H1 (cell line): ENCODE results near the gene ASTN2. TPM values are rescaled to one million over a fixed set of nuclear protein-coding genes. Genes with fewer than 3 reads are reported as not detected.

Source experiments
- CTCF ChIA-PET: fragments of 300-600 bp; sonication (Branson Sonifier 250); formaldehyde crosslinking; loops from one replicate; lab custom pipeline; 2021; ENCODE audit not compliant: partially characterized antibody; lab: Charles Lee
- POLR2A ChIA-PET: fragments of 300-600 bp; sonication (Branson Sonifier 250); formaldehyde crosslinking; loops from one replicate; lab custom pipeline; 2021; ENCODE audit warnings: inconsistent platforms; ENCODE audit not compliant: partially characterized antibody; lab: Charles Lee
- DNase-seq, 2 experiments: peaks; one replicate each; pipeline versions ENCODE4 v3.0.0 to v3.0.0-alpha.2; 2010 to 2022; ENCODE audit warnings: low spot score in 2 of 2, low read depth in 1 of 2, mixed read lengths in 1 of 2
- FAIRE-seq: peaks from 2 replicates; lab custom pipeline; 2011; peaks lifted over from hg19 to GRCh38; lab: Jason Lieb, UNC
- H2AFZ ChIP-seq: 2 replicates; pipeline ENCODE4 v1.8.1; 2012; ENCODE audit warnings: low read length, inconsistent platforms
- H2AK5ac ChIP-seq: 2 replicates; pipeline ENCODE4 v1.6.1; 2013; ENCODE audit warnings: low read depth, low read length
- H2BK120ac ChIP-seq: replicated peaks from 2 replicates; pipeline ENCODE3; 2013; ENCODE audit warnings: low read depth, low read length, inconsistent platforms
- H2BK12ac ChIP-seq: 2 replicates; pipeline ENCODE4 v1.6.1; 2013; ENCODE audit warnings: low read depth, low read length
- H2BK15ac ChIP-seq: 2 replicates; pipeline ENCODE4 v1.6.1; 2013; ENCODE audit warnings: low read length
- H2BK20ac ChIP-seq: 2 replicates; pipeline ENCODE4 v1.6.1; 2013; ENCODE audit warnings: low read length
- H2BK5ac ChIP-seq: 2 replicates; pipeline ENCODE4 v1.6.1; 2013; ENCODE audit warnings: low read depth, low read length
- H3K14ac ChIP-seq: 2 replicates; pipeline ENCODE4 v1.6.1; 2013; ENCODE audit warnings: inconsistent platforms; ENCODE audit not compliant: insufficient read length
- H3K18ac ChIP-seq: 2 replicates; pipeline ENCODE4 v1.6.1; 2013; ENCODE audit warnings: low read length; ENCODE audit errors: extremely low read depth
- H3K23ac ChIP-seq: 2 replicates; pipeline ENCODE4 v1.6.1; 2013; ENCODE audit warnings: inconsistent platforms; ENCODE audit not compliant: insufficient read length
- H3K23me2 ChIP-seq: 2 replicates; pipeline ENCODE4 v1.6.1; 2013; ENCODE audit warnings: low read depth, low read length
- H3K27ac ChIP-seq: 2 replicates; pipeline ENCODE4 v1.6.1; 2011; ENCODE audit warnings: low read depth, low read length, inconsistent platforms
- H3K27me3 ChIP-seq, 4 experiments: replicated peaks in 1 of 4; 1 replicate in 1 of 4; 2 replicates in 3 of 4; pipeline versions ENCODE4 v1.6.1 to v1.8.1; 2011 to 2013; ENCODE audit warnings: low read length in 3 of 4, mild to moderate bottlenecking in 3 of 4, inconsistent platforms in 2 of 4, mixed read lengths in 2 of 4, moderate library complexity in 1 of 4; ENCODE audit not compliant: control insufficient read depth in 3 of 4, insufficient read depth in 3 of 4; ENCODE audit errors: extremely low read depth in 1 of 4
- H3K36me3 ChIP-seq, 4 experiments: 2 replicates each; pipeline versions ENCODE4 v1.6.1 to v1.8.1; 2011 to 2013; ENCODE audit warnings: mild to moderate bottlenecking in 4 of 4, low read length in 3 of 4, moderate library complexity in 2 of 4, control low read depth in 1 of 4, inconsistent platforms in 1 of 4; ENCODE audit not compliant: insufficient read depth in 4 of 4, control insufficient read depth in 2 of 4
- H3K4ac ChIP-seq: replicated peaks from 2 replicates; pipeline ENCODE3; 2013; ENCODE audit warnings: low read length, low read depth, mixed read lengths, inconsistent platforms; ENCODE audit not compliant: insufficient read length
- H3K4me1 ChIP-seq, 4 experiments: replicated peaks in 1 of 4; 1 replicate in 1 of 4; 2 replicates in 3 of 4; pipeline versions ENCODE4 v1.6.1 to v1.8.1; 2011 to 2013; ENCODE audit warnings: low read length in 3 of 4, inconsistent platforms in 2 of 4, mixed read lengths in 1 of 4; ENCODE audit not compliant: insufficient read depth in 4 of 4, control insufficient read depth in 3 of 4
- H3K4me2 ChIP-seq, 2 experiments: 2 replicates each; pipeline versions ENCODE4 v1.6.1 to v1.8.1; 2011 to 2013; ENCODE audit warnings: low read depth in 2 of 2, low read length in 2 of 2, control low read depth in 1 of 2, inconsistent platforms in 1 of 2, mild to moderate bottlenecking in 1 of 2; ENCODE audit not compliant: insufficient read depth in 1 of 2
- H3K4me3 ChIP-seq, 4 experiments: fragments of 200-600, 300-600 bp in 1 of 4; sonication (generic), shearing (Covaris generic), sonication (Bioruptor Twin) in 1 of 4; 2 replicates each; pipeline versions ENCODE4 v1.5.1 to v1.8.1; 2011 to 2016; ENCODE audit warnings: low read length in 4 of 4, low read depth in 3 of 4, control low read depth in 2 of 4, inconsistent platforms in 2 of 4, mild to moderate bottlenecking in 2 of 4, mixed read lengths in 1 of 4, moderate library complexity in 1 of 4; ENCODE audit not compliant: insufficient read depth in 2 of 4; ENCODE audit errors: extremely low read depth in 1 of 4
- H3K56ac ChIP-seq: replicated peaks from 2 replicates; pipeline ENCODE3; 2013; ENCODE audit warnings: low read depth, mild to moderate bottlenecking, mixed read lengths, low read length, inconsistent platforms; ENCODE audit not compliant: insufficient read length
- H3K79me1 ChIP-seq: 2 replicates; pipeline ENCODE4 v1.6.1; 2013; ENCODE audit warnings: low read depth, low read length, control low read depth
- H3K79me2 ChIP-seq, 2 experiments: 2 replicates each; pipeline versions ENCODE4 v1.6.1 to v1.8.1; 2012 to 2013; ENCODE audit warnings: low read length in 2 of 2, mild to moderate bottlenecking in 2 of 2, inconsistent platforms in 1 of 2; ENCODE audit not compliant: insufficient read depth in 2 of 2, control insufficient read depth in 1 of 2
- H3K9ac ChIP-seq, 4 experiments: replicated peaks in 1 of 4; 1 replicate in 1 of 4; 2 replicates in 3 of 4; pipeline versions ENCODE4 v1.6.1 to v1.8.1; 2011 to 2013; ENCODE audit warnings: low read depth in 3 of 4, low read length in 3 of 4, control low read depth in 2 of 4, mild to moderate bottlenecking in 2 of 4, moderate library complexity in 2 of 4, inconsistent platforms in 1 of 4; ENCODE audit errors: extremely low read depth in 1 of 4
- H3K9me3 ChIP-seq, 2 experiments: 2 replicates each; pipeline versions ENCODE4 v1.6.1 to v1.8.1; 2012 to 2013; ENCODE audit warnings: mild to moderate bottlenecking in 2 of 2, moderate library complexity in 2 of 2, control low read depth in 1 of 2, inconsistent platforms in 1 of 2, low read depth in 1 of 2, low read length in 1 of 2, mixed read lengths in 1 of 2; ENCODE audit not compliant: insufficient read depth in 2 of 2
- H4K20me1 ChIP-seq, 2 experiments: replicated peaks in 1 of 2; 2 replicates each; pipeline versions ENCODE3 to v1.8.1; 2011 to 2013; ENCODE audit warnings: inconsistent platforms in 2 of 2, low read length in 2 of 2, mild to moderate bottlenecking in 1 of 2; ENCODE audit not compliant: insufficient read depth in 2 of 2, control insufficient read depth in 1 of 2
- H4K5ac ChIP-seq: 2 replicates; pipeline ENCODE4 v1.6.1; 2013; ENCODE audit warnings: low read length, low read depth, mixed read lengths, inconsistent platforms; ENCODE audit not compliant: insufficient read length
- H4K8ac ChIP-seq: 2 replicates; pipeline ENCODE4 v1.8.0; 2013; ENCODE audit warnings: mild to moderate bottlenecking, moderate library complexity, low read length, inconsistent platforms; ENCODE audit not compliant: insufficient read depth; ENCODE audit errors: extremely low read depth
- H4K91ac ChIP-seq: replicated peaks from 2 replicates; pipeline ENCODE3; 2013; ENCODE audit warnings: low read length, mixed read lengths, inconsistent platforms; ENCODE audit not compliant: insufficient read length
- HDAC2 ChIP-seq, 2 experiments: fragments of 300-600 bp in 1 of 2; sonication (generic) in 1 of 2; IDR thresholded peaks; 2 replicates each; pipeline ENCODE4 v1.6.1; 2011 to 2012; ENCODE audit warnings: low read depth in 2 of 2, low read length in 2 of 2, mild to moderate bottlenecking in 2 of 2, moderate library complexity in 2 of 2, borderline replicate concordance in 1 of 2, inconsistent platforms in 1 of 2
- KDM1A ChIP-seq: fragments of 200-600, 300-600 bp; sonication (generic); IDR thresholded peaks from 2 replicates; pipeline ENCODE4 v1.7.1; 2016; ENCODE audit warnings: mild to moderate bottlenecking, low read length, borderline replicate concordance
- POU5F1 ChIP-seq: IDR thresholded peaks from 2 replicates; pipeline ENCODE4 v1.6.1; 2011; ENCODE audit warnings: low read depth, mild to moderate bottlenecking, low read length, moderate library complexity
- WGBS, 2 experiments: shearing (Covaris generic) in 1 of 2; methylation state at CpG; one replicate each; pipeline versions ENCODE4 v1.1.6 to v1.1.7; 2013 to 2015; ENCODE audit warnings: low lambda C conversion rate in 2 of 2, mixed read lengths in 2 of 2, inconsistent platforms in 1 of 2, low coverage in 1 of 2, missing lambda C conversion rate in 1 of 2; ENCODE audit not compliant: insufficient replicate concordance in 2 of 2, insufficient coverage in 1 of 2, insufficient read length in 1 of 2; ENCODE audit errors: extremely low coverage in 1 of 2, missing lambda C conversion rate in 1 of 2; 5-methylcytosine and 5-hydroxymethylcytosine counted together
- polyA plus RNA-seq, 7 experiments: library from polyadenylated mRNA; depleted of rRNA in 3 of 7; stranded (reverse) in 5 of 7; unstranded in 2 of 7; fragments of >200 nt in 5 of 7; fragments of 200-250 nt in 2 of 7; gene quantifications; 1 replicate in 5 of 7; 2 replicates in 1 of 7; 4 replicates in 1 of 7; pipeline versions ENCODE4 v1.2.1 to v1.2.3, GENCODE V29; 2011 to 2013; ENCODE audit warnings: missing spikeins in 2 of 7, mixed read lengths in 2 of 7
- total RNA-seq: library from RNA; stranded (reverse); fragmentation: NEBNext Ultra II Directional; extraction: Animal tissue kit (Norgen Biotek cat#: 25700); gene quantifications from 2 replicates; pipeline ENCODE4 v1.2.1, GENCODE V29; 2021

ASTN2 gene
- total and polyA plus RNA-seq, 2 of the 8 experiments (the other 6 are each of a cell fraction or from before 2014, with no cell fraction given), result 8.2 to 13.7 TPM

DNA sequence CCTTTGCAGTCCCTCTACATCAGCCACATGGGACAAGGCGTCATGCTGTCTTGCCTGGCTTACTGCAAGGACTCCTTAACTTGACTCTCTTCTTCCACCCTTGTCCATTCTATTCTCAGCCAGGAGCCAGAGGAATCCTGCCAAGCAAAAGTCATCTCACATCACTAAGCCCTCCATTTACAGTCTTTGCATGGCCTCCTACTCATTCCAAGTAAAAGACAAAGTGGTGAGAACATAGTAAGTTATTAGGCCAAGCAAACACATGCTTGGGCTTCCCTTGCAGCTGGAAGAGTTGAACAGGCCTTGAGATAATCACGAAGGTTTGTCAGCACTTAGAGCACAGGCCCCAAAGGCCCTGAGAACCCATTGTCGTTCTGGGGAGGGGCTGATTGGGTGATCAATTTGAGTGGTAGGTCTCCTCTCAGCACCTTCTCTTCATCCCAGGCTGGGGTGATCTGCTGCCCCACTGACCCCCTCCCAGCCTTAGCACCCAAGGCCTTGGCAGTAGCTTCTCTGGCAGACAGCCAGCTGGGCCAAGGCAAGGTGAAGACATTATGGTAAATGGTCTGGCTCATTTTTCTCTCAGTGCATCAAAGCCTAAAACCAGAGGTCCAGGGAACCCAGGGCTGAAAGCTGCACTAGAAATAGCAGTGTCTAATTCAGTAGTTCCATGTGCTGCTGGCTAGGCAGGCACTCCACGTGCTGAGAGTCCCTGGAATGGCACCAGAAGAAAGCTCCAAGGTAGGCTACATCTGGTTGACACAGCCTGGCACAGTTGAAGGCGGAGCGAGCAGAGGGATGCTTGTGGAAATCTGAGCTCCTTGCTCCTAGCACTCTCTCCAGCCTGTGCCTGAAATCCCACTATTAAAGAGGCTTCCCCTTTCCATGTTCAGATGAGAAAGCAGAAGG is 121.4 kb downstream of the ASTN2 start:
- POLR2A ChIA-PET, result no interaction called here
- no peak for TF ChIP-seq POU5F1
- no peak for TF ChIP-seq KDM1A
- TF ChIP-seq HDAC2 (IDR thresholded peaks at IDR 0.05; ENCODE audit: borderline replicate concordance in 1 of 2, low read depth in 2 of 2, low read length in 2 of 2), result no peak

More for the DNA sequence above, 121.4 kb downstream of the ASTN2 start:
- Histone ChIP-seq H3K79me2 (no peaks in the 10 kb centered on the region), H4K91ac (no peak overlapping the region), H3K4me3 (no peak overlapping the region), H3K23ac (no peak overlapping the region), H4K5ac (no peak overlapping the region), H3K4me2 (no peak overlapping the region), H3K79me1 (no peaks in the 10 kb centered on the region), H3K23me2 (no peaks in the 10 kb centered on the region), H3K9me3 (no peaks in the 10 kb centered on the region), H3K56ac (no peak overlapping the region), H3K14ac (no peak overlapping the region), H2BK15ac (no peak overlapping the region), H3K27ac (no peak overlapping the region), H2AFZ (no peak overlapping the region), H4K20me1 (no peaks in the 10 kb centered on the region), H2BK12ac (no peak overlapping the region), H3K9ac (no peak overlapping the region), H3K4ac (no peak overlapping the region), H2AK5ac (no peak overlapping the region), H3K18ac (no peak overlapping the region), H3K36me3 (no peaks in the 10 kb centered on the region), H2BK20ac (no peak overlapping the region), H4K8ac (no peak overlapping the region), H2BK120ac (no peak overlapping the region), H2BK5ac (no peak overlapping the region), H3K27me3 (no peaks in the 10 kb centered on the region), H3K4me1 (no peaks in the 10 kb centered on the region; a peak in 1 of 7 replicates)
- DNase-seq, result no peak
- 87% methylated on average over 6 of the region's 6 CpGs; no CpG with 5 or more reads in 1 of the 2 experiments for WGBS, 2 experiments
- CTCF ChIA-PET, result interaction anchor here (0.6 to 2.2 kb wide), 5 partner anchors 10 to 703 kb away, joined by 3 to 13 read pairs (median 4); no protein-coding TSS in a partner anchor
- no peak for FAIRE-seq
